Measurements from ENCODE around the gene VIP.

VIP gene

GRCh38 chr6:152745509-152746171, 5.0 kb upstream of the VIP start:
- no peak overlapping the region for H3K4me3 ChIP-seq (ENCODE audit: low read depth, low read length)
- TF ChIP-seq, protein P1, sequence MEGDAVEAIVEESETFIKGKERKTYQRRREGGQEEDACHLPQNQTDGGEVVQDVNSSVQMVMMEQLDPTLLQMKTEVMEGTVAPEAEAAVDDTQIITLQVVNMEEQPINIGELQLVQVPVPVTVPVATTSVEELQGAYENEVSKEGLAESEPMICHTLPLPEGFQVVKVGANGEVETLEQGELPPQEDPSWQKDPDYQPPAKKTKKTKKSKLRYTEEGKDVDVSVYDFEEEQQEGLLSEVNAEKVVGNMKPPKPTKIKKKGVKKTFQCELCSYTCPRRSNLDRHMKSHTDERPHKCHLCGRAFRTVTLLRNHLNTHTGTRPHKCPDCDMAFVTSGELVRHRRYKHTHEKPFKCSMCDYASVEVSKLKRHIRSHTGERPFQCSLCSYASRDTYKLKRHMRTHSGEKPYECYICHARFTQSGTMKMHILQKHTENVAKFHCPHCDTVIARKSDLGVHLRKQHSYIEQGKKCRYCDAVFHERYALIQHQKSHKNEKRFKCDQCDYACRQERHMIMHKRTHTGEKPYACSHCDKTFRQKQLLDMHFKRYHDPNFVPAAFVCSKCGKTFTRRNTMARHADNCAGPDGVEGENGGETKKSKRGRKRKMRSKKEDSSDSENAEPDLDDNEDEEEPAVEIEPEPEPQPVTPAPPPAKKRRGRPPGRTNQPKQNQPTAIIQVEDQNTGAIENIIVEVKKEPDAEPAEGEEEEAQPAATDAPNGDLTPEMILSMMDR (IDR thresholded peaks at IDR 0.05; ENCODE audit: low read depth, low read length) = no peak
- in situ Hi-C loops (cut with HindIII; ENCODE audit: low sequenced_read_pairs) = no loop called here
- peak; percentile 1 for DNase-seq (ENCODE audit: low read depth, low spot score)

DNA sequence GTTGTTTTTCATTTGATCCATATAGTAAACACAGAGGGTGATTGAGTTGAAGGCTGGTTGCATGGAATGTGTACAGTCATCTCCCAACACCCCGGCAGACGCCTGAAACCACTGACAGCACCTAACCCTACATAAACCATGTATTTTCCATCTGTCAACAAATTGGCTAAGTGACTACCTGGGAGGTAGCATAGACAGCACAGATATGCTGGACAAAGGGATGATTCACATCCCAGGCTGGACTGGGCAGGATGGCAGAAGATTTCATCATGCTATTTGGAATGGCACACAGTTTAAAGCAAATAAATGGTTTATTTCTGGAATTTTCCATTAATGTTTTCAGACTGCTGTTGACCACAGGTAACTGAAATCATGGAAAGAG, 4.4 kb upstream of the VIP start:
- peak; percentile 27 for DNase-seq (ENCODE audit: low read depth, low spot score)
- no peak overlapping the region for H3K4me3 ChIP-seq (ENCODE audit: low read depth, low read length)
- in situ Hi-C loops (cut with HindIII; ENCODE audit: low sequenced_read_pairs) = no loop called here
- TF ChIP-seq, protein P1 (IDR thresholded peaks at IDR 0.05; ENCODE audit: low read depth, low read length) = no peak

GRCh38 chr6:152748843-152749242, 1.8 kb upstream of the VIP start:
- in situ Hi-C loops (cut with HindIII; ENCODE audit: low sequenced_read_pairs) = no loop called here
- peak; percentile 21 for DNase-seq (ENCODE audit: low read depth, low spot score)
- no peak overlapping the region for H3K4me3 ChIP-seq (ENCODE audit: low read depth, low read length)
- TF ChIP-seq, protein P1 (IDR thresholded peaks at IDR 0.05; ENCODE audit: low read depth, low read length) = no peak

DNA sequence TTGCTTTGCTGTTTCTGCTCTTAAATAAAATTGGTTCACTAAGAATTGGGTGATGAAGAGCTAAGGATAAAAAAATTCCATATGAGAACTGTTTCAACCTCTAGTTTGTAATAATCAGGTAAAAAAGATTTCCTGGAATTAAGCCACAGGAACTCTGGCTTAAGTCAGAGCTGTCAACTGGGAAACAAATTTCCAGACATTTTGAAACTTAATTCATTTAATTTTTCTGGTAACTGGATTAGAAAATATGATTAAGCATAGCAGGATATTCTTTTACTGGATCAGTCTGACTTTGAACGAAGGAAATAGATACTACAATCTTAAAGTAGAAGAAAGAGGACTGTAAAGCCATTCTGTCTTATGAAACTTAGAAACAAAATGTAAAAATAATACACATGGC, 1.3 kb upstream of the VIP start:
- DNase-seq (ENCODE audit: low read depth, low spot score) = no peak
- TF ChIP-seq, protein P1 (IDR thresholded peaks at IDR 0.05; ENCODE audit: low read depth, low read length) = no peak
- in situ Hi-C loops (cut with HindIII; ENCODE audit: low sequenced_read_pairs) = no loop called here
- H3K4me3 ChIP-seq (ENCODE audit: low read depth, low read length) = no peak overlapping the region

DNA sequence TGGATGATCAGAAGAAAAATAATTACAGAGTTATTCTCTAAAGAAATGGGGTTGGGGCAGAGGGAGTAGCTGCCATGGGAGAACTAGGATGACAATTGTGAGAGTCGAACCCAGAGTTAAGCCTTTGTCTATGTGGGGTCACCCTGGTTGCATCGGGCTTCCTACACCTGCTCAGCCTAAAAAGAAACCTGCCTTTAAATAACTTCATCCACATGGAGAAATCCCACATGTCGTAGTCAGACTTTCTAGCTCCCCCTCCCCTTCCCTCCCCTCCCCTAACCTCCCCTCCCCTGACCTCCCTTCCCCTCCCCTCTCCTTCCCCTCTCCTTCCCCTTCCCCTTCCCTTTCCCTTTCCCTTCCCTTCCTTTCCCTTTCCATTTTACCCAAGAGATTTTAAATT, 14.7 kb downstream of the VIP start:
- TF ChIP-seq, protein P1 (IDR thresholded peaks at IDR 0.05; ENCODE audit: low read depth, low read length) = no peak
- no peak for DNase-seq (ENCODE audit: low read depth, low spot score)
- in situ Hi-C loops (cut with HindIII; ENCODE audit: low sequenced_read_pairs) = no loop called here
- H3K4me3 ChIP-seq (ENCODE audit: low read depth, low read length) = no peak overlapping the region

DNA sequence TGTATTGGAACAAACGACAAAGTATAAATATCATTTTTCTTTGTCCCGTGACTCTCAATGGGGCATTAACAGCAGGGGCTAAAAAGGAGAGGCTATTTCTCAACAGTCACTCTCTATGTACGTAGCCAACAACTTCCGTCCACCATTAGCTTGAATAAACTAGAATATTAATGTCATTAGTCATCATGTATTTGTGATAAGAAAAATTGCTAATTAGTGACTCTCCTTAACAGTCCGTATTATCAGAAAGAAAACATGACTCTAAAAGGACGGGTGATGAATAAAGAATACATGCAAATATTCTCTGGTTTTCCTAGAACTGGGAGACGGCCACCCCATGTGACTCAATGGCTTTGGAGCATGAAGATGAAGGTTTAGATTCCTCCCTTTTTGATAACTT, 18.6 kb downstream of the VIP start:
- DNase-seq (ENCODE audit: low read depth, low spot score) = no peak
- TF ChIP-seq, protein P1 (IDR thresholded peaks at IDR 0.05; ENCODE audit: low read depth, low read length) = no peak
- in situ Hi-C loops (cut with HindIII; ENCODE audit: low sequenced_read_pairs) = no loop called here
- H3K4me3 ChIP-seq (ENCODE audit: low read depth, low read length) = no peak overlapping the region
